HL-60 (cell line): ENCODE data around the gene CAMKMT.

Experiments
- DNase-seq, 2 experiments: peaks; one replicate each; pipeline ENCODE4 v3.0.0-alpha.2; 2010 to 2020; ENCODE audit warnings: low read depth in 1 of 2, low spot score in 1 of 2
- H3K27ac ChIP-seq: fragments of 250-450 bp; sonication (Bioruptor Pico); replicated peaks from 2 replicates; pipeline ENCODE4 v1.5.1; 2020; ENCODE audit warnings: mild to moderate bottlenecking, moderate library complexity
- H3K27me3 ChIP-seq: fragments of 250-450 bp; sonication (Bioruptor Pico); 2 replicates; pipeline ENCODE4 v1.5.1; 2021; ENCODE audit warnings: mild to moderate bottlenecking, moderate library complexity; ENCODE audit not compliant: insufficient read depth, poor library complexity, severe bottlenecking
- H3K4me3 ChIP-seq: replicated peaks from 2 replicates; pipeline ENCODE4 v1.5.1; 2011; ENCODE audit warnings: mild to moderate bottlenecking, control low read depth, low read length; ENCODE audit not compliant: insufficient read depth
- CTCF ChIP-seq: IDR thresholded peaks from one replicate; pipeline ENCODE4 v1.5.1; 2011; ENCODE audit warnings: low read length, control low read depth, inconsistent platforms; ENCODE audit not compliant: insufficient read depth
- GABPA ChIP-seq: IDR thresholded peaks from 2 replicates; pipeline ENCODE4 v1.6.1; 2012; ENCODE audit warnings: low read depth
- POLR2AphosphoS5 ChIP-seq: IDR thresholded peaks from 2 replicates; pipeline ENCODE4 v1.6.1; 2012; ENCODE audit warnings: low read depth
- REST ChIP-seq: IDR thresholded peaks from 2 replicates; pipeline ENCODE4 v1.6.1; 2012; ENCODE audit warnings: low read depth; ENCODE audit not compliant: insufficient replicate concordance
- SPI1 ChIP-seq: IDR thresholded peaks from 2 replicates; pipeline ENCODE4 v1.6.1; 2012; ENCODE audit warnings: low read depth, mild to moderate bottlenecking, borderline replicate concordance

The CAMKMT gene

GRCh38 chr2:44560941-44561340 lies 199.2 kb downstream of the CAMKMT start:
- no peak for DNase-seq
- no peak overlapping the region for H3K27ac ChIP-seq
- no peaks in the 10 kb centered on the region for H3K27me3 ChIP-seq
- TF ChIP-seq POLR2AphosphoS5: no peak
- TF ChIP-seq CTCF: no peak
- TF ChIP-seq GABPA: no peak
- TF ChIP-seq SPI1: no peak
- no peak for TF ChIP-seq REST
- no peak overlapping the region for H3K4me3 ChIP-seq

GRCh38 chr2:44562737-44563136 lies 201.0 kb downstream of the CAMKMT start:
- H3K27me3 ChIP-seq: no peaks in the 10 kb centered on the region
- no peak overlapping the region for H3K4me3 ChIP-seq
- DNase-seq: no peak
- no peak overlapping the region for H3K27ac ChIP-seq
- TF ChIP-seq CTCF: no peak
- no peak for TF ChIP-seq GABPA
- no peak for TF ChIP-seq SPI1
- no peak for TF ChIP-seq POLR2AphosphoS5
- TF ChIP-seq REST: no peak

GRCh38 chr2:44564752-44565151 lies 203.0 kb downstream of the CAMKMT start:
- H3K4me3 ChIP-seq: no peak overlapping the region
- no peaks in the 10 kb centered on the region for H3K27me3 ChIP-seq
- no peak for DNase-seq
- no peak overlapping the region for H3K27ac ChIP-seq
- TF ChIP-seq SPI1: no peak
- no peak for TF ChIP-seq REST
- no peak for TF ChIP-seq POLR2AphosphoS5
- no peak for TF ChIP-seq GABPA
- no peak for TF ChIP-seq CTCF
